Stimulated activated CD4-positive, alpha-beta T cell treated with anti-CD3 and anti-CD28 coated beads, Interleukin-1b, Interleukin-23, amount 100 ng/mL, for 4 hours (primary cell): ENCODE data around the gene SPAG16.
"Not testable (repeated sequence)": the region's sequence is repeated elsewhere in the genome, so short reads cannot be mapped to it uniquely, and the experiment has no call there.

Experiments used
- DNase-seq, 2 donors: peaks; one replicate each; pipeline ENCODE4 v3.0.0-alpha.2; 2020; ENCODE audit warnings: low read depth in 2 of 2

The SPAG16 gene

DNA sequence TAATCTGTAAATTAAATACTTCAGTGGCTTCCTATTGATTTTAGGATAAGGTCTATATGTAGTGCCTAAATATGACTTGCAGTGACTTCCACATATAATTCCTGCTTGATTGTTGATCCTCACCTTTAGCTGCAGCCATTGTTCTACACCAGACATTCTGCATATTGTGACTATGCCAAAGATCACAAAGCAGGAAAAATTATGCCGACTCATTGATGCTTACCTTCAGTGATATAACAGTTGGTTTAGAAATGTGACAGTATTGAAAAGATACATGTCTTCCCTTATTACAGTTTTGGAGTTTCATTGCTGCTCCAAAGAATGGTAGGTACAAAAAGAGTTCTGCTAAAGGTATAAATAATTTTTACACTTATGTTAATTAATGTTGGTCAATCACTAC is 12.3 kb upstream of the SPAG16 start:
- DNase-seq, result no peak

DNA sequence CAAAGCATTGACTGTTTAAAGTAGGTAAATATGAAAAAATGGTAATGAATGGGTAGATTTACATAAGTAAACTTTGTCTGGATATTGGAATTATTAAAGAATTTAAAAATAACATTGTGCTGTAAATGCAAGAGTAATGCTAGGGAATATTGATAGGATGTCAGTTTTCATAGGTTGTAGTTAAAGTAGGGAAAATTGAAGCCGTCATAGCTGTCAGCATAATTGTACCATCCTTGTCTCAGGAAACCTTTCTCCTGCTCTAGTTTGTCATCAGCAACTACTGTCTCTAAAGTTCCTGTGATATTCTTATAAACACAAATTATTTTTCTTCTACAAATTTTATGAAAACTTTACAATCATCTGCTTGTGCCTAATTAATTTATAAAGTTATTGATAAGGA is 10.1 kb upstream of the SPAG16 start:
- DNase-seq, result no peak

DNA sequence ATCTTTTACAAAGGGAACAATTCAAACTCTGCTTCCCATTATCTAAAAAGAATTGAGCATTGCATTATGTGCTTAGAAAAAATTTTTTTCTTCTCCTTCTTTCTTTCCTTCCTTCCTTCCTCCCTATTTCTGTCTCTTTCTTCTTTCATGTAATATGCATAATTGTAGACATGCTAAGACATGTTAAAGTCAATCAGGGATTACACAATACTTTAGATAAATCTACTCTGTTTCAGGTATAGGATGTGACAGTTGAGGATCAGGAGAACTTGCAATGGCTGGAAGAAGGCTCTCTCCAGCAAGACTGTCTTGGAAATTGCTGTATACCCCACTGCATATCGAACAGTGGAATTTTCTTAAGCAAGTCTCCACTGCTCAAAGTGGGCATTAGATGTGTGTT is 9.0 kb upstream of the SPAG16 start:
- no peak for DNase-seq

DNA sequence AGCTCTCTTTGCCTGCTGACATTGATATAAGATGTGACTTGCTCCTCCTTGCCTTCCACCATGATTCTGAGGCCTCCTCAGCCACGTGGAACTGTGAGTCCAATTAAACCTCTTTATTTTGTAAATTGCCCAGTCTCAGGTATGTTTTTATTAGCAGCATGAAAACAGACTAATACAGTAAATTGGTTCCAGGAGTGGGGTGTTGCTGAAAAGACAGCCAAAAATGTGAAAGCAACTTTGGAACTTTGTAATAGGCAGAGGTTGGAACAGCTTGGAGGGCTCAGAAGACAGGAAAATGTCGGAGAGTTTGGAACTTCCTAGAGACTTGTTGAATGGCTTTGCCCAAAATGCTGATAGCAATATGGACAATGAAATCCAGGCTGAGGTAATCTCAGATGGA is 7.1 kb upstream of the SPAG16 start:
- DNase-seq, result not testable (repeated sequence)

DNA sequence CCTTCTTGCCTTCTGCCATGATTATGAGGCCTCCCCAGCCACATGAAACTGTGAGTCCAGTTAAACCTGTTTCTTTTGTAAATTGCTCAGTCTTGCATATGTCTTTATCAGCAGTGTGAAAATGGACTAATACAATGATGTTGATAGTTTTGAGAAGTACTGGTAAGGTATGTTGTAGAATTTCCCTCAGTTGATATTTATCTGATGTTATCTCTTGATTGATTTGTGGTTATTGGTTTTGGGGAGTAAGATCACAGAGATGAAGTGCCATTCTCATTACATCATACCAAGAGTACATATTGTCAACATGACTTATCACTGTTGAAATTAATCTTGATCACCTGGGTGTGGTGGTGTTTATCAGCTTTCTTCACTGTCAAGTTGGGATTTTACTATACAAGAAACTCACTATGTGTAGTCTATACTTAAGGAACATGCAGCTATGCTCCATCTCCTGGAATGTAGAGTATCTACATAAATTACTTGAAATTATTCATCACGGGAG is 5.1 kb upstream of the SPAG16 start:
- no peak for DNase-seq

DNA sequence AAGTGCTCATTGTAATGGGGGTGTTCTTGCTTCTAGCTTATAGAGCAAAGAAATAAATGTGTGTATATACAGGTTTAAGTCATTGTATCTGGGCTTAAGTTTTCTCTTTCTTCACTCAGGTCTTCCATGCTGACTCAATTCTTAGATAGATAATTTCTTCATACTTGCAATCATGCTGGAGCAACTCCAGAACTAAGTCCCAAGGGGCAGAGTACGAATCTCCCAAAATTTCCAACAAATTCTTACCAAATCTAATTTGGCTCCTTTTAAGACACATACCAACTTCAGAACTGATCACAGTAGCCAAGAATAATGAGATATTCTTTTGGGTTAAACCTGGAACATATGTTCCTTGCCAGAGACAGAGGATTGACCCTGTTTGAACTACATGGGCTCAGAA is 4.3 kb upstream of the SPAG16 start:
- DNase-seq, result no peak

DNA sequence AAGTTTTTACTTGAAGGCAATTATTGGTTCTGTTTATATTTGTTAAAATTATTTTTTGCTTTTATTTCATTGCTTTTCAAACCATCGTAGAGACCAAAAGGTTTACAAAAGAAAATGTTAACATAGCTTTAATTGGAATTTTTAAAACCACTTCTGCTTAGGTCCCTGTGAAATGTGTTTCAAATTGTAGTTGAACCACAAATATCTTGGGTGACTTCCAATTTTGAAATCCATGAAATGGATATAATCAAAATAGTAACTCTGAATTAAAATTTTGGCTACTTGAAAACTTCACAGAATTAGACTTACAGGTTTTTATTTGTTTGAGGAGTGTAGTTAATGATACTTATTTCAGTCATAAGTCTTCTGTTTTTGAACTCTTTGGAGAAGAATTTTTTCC is 3.1 kb upstream of the SPAG16 start:
- no peak for DNase-seq

DNA sequence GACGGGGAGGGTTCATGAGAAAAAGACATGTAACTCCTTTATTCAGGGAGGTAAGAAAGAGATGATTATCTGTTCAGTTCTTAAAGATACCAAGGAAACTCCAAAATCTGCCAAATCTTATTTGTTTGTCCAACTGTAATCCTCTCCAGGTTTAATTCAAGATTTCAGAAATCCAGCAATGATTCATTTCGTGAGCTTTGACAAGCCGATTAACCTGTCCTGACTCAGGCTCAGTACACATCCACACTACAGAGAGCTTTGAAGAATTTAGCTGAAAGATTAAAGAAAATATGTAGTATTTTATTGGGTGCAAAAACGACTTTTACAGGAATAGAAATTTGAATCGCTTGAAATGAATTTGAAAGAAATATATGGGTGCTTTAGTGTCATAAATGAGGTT is 1.1 kb downstream of the SPAG16 start:
- no peak for DNase-seq

DNA sequence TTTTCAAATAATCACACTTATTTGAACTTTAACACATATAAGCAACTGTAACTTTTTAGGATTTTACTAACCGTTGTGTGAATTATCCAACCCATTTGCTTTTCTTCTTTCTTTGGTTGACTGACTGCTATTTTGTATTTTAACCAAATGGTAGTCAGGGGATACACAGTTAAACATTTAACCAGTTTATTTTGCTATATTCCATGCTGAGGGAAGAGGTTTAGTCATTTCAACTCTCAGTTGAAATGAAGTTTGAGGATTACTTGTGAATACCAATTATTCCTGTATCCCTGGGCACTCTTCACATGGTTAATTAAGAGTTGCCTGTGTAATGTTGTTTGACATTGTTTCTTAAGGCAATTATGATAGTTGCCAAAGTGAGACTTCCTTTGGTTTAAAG is 1.9 kb downstream of the SPAG16 start:
- no peak for DNase-seq

DNA sequence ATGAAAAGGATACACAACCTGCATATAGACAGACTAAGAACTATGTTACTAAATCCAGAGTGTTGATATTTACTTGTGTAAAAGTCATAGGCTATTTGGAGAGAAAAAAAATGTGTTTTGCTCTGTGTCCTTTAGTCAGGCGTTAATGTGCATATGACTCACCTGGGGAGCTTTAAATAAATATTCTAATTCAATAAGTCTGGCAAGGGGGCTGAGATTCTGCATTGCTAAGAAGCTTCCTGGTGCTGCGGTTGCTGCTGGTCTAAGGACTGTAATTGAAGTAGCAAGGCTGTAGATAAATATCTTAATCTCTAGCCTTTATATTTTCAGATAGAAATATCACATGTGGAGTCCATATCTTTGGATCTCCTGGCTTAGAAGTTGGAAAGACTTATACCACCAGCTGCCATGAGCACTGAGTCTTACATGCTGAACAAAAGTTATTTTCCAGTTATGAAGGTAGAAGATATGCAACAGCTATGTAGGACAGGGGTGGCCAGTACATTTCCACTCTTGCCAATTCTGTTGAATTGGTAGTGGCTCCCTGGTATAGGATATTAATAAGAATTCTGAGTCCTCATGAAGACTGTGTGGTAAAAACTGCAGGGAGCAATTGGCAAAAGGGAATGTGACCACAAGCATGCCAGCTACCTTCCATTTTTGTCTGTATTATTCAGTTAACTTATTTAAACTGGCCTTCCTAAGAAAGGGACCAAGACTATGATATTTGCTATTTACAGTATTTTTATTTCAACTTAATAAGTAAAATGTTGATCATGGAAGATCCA is 4.8 kb downstream of the SPAG16 start:
- DNase-seq, result no peak

DNA sequence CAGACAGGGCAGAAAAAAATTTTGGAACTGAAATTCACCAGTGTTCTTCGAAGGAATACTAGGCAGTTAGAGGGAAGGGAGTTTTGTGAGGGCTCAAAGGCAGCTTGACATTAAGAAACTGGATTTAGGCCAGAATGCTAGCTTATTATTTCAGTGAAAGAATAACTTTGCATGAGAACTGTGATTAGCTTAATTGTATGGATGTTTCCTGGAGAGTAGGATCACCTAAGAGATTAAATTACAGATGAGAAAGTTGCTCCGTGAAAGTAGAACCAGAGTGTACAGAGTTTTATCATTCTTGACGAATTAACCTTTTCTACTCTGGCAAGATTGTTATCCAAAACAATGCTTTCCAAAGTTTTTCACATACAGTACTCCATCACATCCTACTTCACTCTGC is 6.2 kb downstream of the SPAG16 start:
- DNase-seq, result no peak

DNA sequence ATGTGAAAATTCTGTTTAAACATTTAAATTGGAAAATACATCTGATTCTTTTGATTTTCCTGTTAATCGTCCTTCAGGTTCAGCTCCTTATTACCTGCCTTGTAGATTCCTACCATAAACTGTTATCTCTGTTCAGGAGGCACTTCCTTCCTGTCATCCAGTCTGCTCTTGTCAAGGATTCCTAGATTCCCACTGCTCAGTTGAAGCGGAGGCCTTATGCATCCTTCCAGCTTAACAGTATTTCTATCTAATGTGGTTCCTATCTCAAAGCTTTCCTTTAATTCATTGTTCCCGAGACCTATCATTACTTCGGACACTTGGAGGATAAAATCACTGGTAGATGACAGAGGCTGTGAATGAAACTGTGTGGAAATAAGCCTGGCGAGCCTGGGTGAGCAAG is 12.0 kb downstream of the SPAG16 start:
- DNase-seq, result no peak

DNA sequence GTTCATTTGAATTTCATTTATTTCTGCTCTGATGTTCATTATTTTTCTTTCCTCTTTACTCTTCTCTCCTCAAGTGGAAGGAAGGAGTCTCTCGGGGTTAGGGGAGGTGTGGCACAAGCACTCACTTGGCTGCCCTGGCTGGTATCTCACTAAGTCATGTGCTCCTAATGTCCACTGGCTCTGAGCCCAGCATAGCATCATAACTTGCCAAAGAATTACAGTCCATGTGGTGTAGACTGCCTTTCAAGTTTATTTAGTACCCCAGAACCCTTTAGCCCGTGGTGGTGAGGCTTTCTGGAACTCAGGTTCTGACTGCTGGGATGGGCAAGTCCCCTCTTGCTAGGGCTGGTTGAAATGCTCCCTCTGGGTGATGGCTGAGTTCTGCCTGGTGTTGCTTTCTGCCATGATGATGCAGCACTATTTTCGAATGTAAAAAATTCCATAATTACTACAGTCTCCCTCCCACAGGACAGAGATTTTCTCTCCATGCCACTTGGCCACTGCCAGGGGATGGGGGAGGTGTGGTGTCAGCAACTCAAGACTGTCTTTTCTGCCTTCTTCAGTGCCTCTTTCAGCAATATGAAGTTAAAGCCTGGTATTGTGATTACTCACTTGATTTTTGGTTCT is 22.2 kb downstream of the SPAG16 start:
- DNase-seq, result no peak

DNA sequence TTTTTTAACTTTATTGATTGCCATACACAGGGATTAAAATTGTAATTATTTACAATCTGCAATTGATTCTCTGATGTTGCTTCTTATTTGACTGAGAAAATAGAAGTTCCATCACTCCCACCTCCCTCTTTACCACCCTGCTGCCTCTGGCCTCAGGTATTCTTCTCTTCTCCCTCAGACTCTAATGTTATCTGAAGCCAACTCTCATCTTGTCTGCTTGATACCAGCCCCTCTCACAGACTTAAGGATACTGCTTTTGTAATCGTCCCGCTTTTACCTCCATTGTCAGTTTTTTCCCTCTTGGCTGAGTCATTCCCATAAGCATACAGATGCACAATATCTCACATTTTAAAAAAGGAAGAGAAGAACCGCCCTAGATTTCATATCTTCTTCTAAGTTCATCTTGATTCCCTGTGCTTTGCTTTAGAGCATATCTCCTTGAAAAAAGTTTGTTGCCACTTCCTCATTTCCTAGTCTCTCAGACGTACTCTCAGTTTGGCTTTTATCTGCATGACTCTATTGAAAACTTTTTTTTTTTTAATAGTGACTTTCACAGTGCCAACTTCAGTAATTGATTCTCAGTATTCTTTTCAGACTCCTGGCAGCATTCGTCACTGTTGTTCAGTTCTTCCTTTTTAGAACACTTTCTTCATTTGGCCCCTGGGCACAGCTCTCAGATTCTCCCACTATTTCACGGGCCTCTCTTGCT is 31.1 kb downstream of the SPAG16 start:
- no peak for DNase-seq

DNA sequence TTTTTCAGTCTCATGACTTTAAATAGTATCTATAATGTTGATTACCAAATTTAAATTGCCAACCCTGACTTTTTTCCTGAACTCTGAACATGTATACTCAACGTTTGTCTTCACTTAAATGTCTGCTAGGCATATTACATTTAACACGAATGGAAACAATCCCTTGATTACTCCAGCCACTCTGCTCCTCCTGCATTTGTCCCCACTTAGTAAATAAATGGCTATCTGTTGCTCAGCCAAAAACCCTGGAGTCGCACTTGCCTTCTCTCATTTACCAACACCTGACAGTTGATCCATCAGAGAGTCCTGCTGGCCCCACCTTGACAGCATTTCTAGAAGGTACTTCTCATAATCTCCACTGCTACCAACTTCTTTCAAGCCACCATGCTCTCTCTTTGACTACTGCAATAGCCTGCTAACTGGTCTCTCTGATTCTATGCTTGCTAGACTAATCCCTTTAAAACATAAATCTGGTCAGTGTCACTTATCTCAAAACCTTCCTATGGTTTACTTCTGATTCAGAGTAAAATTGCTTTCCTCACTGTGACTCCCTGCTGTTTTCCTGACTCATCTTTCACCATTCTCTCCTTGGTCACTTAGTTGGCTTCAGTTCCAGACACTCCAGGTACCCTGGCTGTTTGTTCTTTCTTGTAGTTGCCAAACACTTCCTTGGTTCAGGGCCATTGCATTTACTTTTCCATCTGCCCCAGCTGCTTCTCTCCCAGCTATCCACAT is 31.9 kb downstream of the SPAG16 start:
- DNase-seq, result no peak

DNA sequence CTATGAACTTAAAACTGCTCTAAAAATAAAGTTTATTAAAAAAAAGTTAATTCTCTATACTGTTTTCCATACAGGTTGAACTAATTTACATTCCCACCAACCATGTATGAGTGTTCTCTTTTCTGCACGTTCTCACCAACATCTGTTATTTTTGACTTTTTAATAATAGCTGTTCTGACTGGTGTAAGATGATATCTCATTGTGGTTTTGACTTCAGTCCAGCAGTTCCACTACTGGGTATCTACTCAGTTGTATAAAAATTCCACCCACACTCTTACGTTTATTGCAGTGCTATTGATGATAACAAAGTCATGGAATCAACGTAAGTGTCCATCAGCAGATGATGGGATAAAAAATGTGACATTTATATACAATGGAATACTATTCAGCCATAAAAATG is 33.7 kb downstream of the SPAG16 start:
- DNase-seq, result no peak

DNA sequence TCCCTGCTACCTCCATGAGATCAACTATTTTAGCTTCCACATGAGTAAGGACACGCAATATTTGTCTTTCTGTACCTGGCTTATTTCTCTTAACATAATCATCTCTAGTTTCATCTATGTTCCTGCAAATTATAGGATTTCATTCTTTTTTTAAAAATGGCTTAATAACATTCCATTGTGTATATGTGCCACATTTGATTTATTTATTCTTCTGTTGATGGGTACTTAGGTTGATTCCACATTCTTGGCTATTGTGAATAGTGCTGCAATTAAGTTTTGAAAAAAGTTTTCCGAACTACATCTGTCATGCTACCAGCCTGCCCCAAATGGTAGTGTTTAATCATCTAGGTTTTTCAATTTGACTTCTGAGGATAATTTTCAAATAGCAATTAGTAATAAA is 36.3 kb downstream of the SPAG16 start:
- DNase-seq, result no peak

DNA sequence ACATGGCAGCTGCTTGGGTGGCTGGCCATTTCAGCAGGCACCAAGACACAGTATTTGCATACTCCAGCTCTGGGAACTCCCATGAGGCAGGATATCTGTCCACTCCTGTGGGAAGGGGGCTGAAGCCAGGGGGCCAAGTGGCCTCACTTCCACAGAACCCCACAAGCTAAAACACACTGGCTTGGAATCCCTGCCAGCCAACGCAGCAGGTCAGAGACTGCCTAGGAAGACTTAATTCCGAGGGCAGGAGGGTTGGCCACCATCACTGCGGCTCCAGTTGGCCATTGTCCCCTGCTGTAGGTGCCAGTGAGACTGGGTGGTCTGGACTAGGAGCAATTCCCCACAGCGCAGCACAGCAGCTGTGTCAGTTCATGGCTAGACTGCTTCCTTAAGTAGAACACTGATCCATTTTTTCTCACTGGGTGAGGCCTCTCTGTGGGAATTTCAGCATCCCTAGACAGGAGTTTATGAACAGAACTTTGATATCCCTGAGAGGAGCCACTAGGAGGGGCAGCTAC is 52.0 kb downstream of the SPAG16 start:
- DNase-seq, result no peak

DNA sequence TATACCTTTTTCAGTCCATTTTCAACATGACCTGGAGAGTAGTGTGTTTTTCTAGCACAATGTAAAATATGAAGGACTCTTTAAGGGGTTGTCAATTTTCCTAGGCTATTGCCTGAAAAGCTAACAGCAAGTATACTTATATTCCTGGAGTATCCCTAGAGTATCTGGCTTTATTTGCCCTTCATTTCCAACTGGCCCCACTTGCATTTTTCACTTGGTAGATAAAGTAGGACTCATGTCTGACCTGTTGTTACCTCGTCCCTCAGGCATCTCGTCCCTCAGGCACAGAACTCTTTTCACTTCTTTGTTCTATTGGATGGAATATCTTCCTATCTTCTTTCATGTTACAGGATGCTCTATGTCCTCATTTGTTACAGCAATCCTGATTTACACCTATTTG is 69.2 kb downstream of the SPAG16 start:
- DNase-seq, result no peak

DNA sequence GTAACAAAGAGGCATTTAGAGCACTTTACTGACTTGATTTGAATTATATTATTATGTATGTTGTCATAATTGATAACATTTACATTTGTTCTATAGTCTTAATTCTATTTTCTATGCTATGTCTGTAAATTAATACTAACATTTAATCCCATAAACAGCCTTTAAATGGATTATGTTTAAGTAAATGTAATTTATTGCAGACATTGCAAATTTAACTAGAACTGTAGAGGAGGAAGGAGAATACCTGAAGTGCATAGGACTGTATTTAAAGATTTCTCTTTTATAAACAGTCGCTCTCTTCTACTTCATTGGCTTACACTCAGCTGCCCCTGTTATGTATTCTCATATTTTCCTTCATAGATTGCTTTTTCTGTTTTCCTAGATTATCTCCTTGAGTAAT is 92.4 kb downstream of the SPAG16 start:
- no peak for DNase-seq

DNA sequence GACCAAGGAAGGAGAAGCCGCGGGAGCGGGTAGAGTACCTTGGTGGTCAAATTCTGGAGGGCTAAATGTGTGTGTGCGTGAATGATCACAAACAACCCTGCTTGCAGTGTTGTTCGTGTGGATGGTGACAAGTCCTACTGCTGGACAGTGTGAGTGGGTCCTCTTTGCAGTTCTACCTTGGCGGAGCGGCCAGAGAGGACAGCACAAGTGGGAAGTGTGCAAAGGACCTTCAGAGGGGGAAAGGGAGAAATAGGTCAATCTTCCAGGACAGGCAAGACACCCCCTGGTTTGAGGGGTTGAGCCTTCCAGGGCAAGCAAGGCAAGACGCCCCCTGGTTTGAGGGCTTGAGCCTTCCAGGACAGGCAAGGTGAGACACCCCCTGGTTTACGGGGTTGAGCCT is 122.8 kb downstream of the SPAG16 start:
- DNase-seq, result not testable (repeated sequence)
